Suprapubic skin (tissue), 3 donors: ENCODE results near the gene RCOR3.

Source experiments
- CTCF ChIP-seq, 2 donors: fragments of 200-600 bp in 1 of 2; fragments of 450-650 bp in 1 of 2; sonication (generic) in 1 of 2; IDR thresholded peaks; one replicate each; pipeline ENCODE4 v1.5.1; 2016 to 2019; ENCODE audit warnings: antibody characterized with exemption in 2 of 2, mild to moderate bottlenecking in 1 of 2, moderate library complexity in 1 of 2
- EP300 ChIP-seq: sonication (generic); formaldehyde crosslinking; IDR thresholded peaks from one replicate; pipeline ENCODE4 v1.6.1; 2017; ENCODE audit warnings: antibody characterized with exemption
- POLR2A ChIP-seq, 2 donors: fragments of 450-650 bp; IDR thresholded peaks; one replicate each; pipeline ENCODE4 v1.6.1; 2017; ENCODE audit warnings: antibody characterized with exemption in 2 of 2, mild to moderate bottlenecking in 2 of 2, moderate library complexity in 2 of 2

DNA sequence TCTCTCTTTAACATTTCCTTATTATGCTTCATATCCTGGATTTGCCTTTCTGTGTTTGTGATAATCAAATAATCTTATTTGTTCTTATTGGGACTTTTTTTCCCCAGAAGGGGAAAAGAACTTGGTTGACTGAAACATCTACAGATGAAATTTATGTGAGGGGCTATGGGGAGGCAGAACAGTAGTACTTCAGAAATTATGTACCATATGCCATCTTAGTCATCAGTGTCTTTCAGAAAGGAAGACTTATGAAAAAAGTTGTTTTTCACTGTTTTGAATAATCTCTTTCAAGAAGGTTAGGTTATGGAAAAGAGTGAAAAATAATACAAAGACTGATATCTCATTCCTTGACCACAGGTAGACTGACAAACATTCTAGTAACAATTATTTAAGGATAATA is 37.2 kb downstream of the RCOR3 start:
- TF ChIP-seq EP300 (no peak), CTCF (IDR thresholded peaks at IDR 0.05) (no peak), POLR2A (IDR thresholded peaks at IDR 0.05) (no peak)
